CD4-positive, alpha-beta T cell treated with Interleukin-15 for 1 hour (primary cell): Measurements from ENCODE around the gene RHOC.

Source experiments
- DNase-seq: peaks from one replicate; pipeline ENCODE4 v3.0.0-alpha.2; 2020

RHOC gene

DNA sequence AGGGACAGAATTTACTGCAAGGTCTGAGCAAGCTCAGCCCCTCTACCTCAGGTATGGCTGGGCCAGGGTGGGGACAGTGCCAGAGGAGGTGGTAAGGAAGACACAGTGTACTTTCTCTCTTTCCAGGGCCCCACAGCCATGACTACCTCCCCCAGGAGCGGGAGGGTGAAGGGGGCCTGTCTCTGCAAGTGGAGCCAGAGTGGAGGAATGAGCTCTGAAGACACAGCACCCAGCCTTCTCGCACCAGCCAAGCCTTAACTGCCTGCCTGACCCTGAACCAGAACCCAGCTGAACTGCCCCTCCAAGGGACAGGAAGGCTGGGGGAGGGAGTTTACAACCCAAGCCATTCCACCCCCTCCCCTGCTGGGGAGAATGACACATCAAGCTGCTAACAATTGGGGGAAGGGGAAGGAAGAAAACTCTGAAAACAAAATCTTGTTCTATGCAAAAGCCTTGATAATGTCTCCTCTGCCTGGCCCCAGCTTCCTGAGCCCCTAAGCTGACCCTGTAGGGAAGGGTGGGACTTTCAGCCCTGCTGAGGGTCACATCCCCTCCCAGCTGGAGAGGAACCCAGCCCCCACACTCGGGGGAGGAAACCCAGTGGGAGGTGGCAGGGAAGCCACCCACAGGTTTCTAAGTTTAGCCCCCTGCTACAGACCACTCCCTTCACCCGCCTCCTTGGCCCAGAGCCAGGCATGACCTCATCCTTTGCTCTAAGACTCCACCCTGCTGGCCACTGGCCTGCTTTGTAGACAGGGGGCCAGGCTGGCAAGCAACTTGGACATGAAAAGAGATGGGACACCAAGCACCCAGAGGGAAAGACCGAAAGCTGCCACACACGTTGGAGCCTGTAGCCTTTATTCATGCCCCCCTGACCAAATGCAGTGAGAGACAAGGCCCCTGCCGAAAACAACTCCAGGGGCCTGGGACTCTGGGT is 6.4 kb downstream of the RHOC start:
- peak; percentile 84 for DNase-seq

DNA sequence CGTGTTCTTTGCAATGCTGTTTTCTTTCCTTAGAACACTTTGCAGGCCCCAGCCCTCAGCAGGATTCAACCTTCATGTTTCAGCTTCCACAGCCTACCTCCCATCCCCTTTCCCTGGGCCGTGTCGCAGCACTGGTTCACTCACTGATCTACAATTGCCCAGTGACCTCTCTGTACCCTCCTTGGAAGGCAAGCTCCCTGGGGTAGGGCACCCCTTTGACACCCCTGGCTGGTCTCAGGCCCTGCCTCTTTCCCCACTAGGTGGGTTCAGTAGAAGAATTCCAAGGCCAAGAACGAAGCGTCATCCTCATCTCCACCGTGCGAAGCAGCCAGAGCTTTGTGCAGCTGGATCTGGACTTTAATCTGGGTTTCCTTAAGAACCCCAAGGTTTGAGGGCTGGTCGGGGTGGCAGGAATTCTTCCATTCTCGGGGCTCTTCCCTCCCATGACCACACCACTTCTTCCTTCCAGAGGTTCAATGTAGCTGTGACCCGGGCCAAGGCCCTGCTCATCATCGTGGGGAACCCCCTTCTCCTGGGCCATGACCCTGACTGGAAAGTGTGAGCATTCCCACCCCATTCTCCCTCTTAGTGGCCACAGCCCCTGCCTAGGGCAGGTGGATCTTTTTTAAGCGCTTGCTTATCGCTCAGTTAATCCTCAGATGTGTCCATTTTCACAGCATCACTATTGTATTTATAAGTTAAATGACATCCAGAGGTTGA is 7.3 kb downstream of the RHOC start:
- DNase-seq = no peak

DNA sequence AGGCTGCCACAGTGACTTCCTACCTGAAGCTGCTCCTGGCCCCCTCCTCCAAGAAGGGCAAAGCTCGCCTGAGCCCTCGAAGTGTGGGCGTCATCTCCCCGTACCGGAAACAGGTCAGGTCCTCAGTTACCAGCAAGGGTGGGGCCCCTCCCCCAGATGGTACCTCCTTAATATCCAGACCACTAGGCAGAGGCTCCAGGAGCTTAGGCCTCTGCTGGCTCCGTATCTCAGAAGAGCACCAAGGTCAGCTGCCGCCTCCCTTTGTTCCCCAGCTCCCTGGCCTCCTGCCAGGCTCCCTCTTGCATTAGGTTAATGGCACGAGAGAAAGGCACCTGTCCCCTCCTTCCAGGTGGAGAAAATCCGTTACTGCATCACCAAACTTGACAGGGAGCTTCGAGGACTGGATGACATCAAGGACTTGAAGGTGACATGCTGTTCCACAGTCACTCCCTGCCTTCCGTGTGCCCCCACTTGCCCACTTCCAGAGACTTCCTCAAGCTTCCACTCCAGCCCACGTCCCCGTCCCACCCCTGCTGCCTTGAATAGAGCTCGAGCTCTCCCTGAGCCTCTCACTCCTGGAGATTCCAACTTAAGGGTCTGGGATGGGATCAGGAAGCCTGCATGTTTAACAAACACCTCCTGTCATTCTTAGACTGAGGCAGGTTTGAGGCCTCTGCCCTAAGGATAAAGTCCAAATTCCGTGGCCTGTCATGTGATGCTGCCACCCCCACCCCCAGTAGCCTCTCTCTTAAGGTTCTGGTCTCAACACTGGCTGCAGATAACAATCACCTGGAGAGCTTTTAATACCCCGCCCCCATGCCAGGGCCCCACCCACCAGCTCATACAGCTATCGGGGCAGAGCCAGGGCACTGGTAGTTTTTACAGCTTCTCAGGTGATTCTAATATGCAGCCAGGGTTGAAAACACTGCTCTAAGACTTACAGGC is 8.3 kb downstream of the RHOC start:
- DNase-seq = no peak

DNA sequence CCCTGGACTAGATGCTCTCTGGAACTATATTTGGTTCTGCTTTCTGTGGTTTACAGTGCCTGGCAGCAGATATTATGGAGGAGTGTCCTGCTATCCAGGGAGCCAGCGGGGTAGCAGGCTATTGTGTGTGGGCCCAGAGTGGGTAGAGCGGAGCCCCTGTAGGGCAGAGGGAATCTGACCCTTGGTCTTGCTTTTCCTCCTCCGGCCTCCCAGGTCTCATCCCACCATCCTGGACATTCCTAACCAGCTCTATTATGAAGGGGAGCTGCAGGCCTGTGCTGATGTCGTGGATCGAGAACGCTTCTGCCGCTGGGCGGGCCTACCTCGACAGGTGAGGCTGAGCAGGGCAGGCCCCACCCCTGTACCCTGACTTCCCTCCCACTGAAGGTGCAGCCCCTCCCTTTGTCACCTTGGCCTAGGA is 9.1 kb downstream of the RHOC start:
- DNase-seq = no peak

DNA sequence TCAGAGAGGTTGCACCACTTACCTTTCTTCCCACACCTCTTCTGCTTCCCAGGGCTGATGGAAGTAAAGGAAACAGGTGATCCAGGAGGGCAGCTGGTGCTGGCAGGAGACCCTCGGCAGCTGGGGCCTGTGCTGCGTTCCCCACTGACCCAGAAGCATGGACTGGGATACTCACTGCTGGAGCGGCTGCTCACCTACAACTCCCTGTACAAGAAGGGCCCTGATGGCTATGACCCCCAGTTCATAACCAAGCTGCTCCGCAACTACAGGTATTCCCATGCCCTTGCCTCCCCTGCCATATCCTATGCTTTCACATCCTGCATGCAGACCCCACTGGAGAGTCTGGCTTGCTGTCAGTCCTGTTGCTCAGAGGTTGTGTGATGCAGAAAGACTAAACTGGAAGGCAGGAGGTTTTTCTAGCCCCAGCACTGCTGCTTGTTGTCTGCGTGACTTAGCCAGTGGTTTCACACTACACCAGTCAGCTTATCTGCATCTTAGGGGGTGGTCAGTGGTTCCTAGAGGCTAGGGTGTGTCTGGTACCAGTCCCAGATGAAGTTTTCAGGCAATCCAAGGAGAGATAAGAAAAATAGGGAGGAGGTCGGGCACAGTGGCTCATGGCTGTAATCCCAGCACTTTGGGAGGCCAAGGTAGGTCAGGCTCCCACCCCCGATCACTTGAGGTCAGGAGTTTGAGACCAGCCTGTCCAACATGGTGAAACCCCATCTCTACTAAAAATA is 10.2 kb downstream of the RHOC start:
- DNase-seq = no peak

DNA sequence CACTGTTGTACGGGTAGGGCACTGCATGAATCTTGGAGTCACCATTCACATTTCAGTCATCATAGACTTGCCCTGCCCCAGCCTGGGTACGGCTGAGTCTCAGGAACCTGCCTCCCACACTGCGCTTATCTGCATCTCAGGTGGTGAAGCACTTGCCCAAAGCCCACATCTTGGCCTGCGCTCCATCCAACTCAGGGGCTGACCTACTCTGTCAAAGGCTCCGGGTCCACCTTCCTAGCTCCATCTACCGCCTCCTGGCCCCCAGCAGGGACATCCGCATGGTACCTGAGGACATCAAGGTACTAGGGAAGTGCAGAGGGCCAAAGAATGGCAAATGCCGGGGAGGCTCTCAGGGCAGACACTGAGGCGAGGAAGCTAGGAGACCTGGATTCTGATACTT is 11.7 kb downstream of the RHOC start:
- no peak for DNase-seq

DNA sequence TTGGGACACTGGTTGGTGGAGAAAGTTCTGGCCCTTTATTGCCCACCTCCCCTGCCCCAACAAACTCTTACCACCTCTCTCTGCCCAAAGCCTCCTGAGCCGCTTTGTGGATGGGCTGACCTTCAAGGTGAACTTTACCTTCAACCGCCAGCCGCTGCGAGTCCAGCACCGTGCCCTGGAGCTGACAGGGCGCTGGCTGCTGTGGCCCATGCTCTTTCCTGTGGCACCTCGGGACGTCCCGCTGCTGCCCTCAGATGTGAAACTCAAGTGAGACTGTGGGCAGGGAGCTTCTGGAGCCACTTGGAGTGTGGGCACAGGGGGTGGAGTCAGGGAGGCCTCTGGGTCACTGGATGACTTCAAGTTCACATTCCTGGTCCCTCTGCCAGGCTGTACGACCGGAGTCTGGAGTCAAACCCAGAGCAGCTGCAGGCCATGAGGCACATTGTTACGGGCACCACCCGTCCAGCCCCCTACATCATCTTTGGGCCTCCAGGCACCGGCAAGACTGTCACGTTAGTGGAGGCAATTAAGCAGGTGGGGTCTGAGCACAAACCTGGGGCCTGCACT is 12.5 kb downstream of the RHOC start:
- DNase-seq = no peak

DNA sequence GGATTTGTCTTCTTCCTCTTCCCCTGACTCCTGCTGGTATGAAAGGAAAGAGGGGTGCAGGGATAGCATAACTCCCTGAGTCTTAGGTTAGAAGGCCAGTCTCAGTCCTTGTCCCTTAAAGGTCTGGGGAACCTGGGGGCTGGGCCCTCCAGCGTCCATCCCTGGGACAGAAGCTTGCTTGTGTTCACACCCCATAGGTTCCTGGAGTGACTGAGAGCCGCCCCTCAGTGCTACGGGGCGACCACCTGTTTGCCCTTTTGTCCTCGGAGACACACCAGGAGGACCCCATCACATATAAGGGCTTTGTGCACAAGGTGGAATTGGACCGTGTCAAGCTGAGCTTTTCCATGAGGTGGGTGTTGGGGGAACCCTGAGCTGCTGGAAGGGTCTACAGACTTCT is 13.1 kb downstream of the RHOC start:
- DNase-seq = no peak

DNA sequence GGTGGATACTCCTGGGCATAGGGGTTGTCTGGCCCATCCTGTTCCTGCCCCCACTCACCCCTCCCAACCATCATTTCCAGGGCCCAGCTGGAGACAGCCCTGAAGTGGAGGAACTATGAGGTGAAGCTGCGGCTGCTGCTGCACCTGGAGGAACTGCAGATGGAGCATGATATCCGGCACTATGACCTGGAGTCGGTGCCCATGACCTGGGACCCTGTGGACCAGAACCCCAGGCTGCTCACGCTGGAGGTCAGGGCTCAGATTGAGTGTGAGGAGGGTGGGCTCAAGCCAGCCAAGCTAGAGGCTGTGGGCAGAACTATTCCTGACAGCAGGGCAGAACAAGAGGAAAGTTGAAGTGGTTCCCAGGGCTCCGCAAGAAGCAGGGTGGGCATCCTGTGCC is 14.2 kb downstream of the RHOC start:
- DNase-seq = no peak

DNA sequence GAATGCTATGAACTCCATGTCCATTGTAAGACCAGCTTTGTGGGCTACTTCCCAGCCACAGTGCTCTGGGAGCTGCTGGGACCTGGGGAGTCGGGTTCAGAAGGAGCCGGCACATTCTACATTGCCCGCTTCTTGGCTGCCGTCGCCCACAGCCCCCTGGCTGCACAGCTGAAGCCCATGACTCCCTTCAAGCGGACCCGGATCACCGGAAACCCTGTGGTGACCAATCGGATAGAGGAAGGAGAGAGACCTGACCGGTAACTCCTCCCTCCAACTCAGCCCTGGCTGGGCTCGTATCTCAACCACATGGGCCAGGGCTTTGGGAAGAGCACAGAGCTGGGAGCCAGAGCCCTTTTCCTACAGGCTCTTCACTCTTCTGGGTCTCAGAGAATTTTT is 17.1 kb downstream of the RHOC start:
- DNase-seq = no peak

DNA sequence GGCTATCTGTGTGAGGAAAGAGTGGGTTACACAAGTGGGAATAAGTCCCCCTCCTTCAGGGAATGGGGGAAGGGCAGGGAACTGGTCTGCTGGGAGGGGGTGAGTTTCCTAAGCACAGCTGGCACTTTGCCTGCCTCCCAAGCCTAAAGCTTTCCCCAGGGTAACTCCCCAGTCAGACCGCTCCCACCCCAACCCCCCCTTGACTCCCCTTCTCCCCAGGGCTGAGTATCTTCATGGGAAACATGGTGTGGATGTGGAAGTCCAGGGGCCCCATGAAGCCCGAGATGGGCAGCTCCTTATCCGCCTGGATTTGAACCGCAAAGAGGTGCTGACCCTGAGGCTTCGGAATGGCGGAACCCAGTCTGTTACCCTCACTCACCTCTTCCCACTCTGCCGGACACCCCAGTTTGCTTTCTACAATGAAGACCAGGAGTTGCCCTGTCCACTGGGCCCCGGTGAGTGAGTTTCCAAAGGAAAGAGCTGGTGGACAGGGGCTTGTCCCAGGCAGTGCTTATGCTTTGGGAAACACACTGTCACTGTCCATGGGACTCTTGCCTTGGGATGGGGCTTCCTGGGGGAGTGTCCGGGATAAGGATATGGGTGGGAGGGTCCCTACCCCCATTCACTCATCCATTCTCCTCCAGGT is 17.6 kb downstream of the RHOC start:
- no peak for DNase-seq

DNA sequence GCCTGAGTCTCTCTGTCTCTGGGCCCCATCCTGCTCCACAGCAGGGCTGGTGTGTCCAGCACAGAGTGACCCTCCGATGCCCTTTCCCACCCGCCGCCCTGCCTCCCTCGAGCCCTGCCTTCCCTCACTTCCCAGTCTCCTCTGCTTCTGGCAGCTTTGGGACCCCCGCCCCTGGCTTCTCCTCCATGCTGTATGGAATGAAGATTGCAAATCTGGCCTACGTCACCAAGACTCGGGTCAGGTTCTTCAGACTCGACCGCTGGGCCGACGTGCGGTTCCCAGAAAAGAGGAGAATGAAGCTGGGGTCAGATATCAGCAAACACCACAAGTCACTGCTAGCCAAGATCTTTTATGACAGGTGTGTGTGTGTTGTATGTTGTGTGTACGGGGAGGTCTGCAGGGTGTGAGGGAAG is 18.1 kb downstream of the RHOC start:
- no peak for DNase-seq

DNA sequence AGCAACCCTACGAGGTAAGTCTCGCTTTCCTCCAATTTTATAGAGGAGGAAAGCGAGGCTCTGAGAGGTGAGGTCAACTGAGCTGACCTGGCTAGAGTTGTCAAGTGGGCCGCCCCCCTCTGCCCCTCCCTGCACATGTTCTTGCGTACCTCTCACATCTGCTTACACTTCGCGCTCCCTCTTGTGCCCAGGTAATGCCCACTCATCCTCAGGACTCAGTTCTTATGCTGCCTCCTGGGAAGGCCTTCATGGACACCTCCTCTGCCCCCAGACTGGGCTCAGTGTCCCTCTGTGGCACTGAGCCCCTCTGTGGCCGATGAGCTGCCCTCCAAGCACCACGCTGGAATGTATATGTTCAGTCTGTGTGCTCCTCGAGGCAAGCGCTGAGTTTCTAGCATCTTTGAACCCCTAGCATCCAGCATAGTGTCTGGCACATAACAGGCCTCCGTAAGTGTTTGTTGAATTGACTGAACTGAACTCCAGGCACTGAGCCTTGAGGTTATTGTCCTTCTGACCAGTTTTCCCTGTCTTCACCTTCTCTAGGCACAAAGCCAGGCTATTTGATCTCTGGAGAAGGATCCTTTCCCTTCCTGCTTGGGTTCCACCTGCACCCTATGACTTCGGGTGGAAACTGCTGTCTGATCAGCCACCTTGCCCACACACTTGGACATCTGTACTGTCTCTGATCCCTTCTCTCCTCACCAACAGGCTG is 19.0 kb downstream of the RHOC start:
- DNase-seq = no peak

DNA sequence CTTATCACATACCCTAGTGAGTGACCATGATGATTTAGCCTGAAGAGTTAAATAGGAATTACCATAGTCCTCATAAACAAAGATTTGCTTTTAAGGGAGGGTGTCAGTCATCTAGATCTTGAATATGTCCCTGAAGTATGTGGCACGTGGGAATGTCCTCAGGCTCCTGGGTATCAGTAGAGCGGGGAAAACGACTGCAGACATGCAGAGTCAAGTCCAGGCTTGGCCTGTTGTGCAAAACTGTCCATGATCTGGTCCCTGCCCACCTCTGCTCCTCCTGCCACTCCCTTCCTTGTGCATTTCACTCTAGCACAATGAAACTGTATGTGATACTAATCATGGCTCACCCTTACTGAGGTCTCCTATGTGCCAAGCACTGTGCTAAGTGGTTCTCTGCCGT is 19.6 kb downstream of the RHOC start:
- no peak for DNase-seq

DNA sequence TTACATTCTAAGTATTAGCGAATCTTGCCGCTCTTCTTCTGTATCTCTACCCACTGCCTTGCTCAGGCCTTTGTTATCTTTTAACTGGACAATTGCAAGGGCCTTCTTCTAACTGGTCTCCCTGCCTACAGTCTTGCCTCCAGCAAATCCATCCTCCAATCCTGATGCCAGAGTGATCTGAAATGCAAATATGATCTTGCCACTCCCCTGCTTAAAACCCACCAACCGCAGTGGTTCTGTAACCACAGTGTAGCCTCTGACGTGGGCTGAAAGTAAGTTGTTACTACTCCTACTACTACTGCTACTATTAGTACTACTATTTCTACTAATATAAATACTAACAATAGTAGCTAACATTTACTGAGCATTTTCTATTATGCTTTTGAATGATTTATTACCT is 20.1 kb downstream of the RHOC start:
- no peak for DNase-seq

DNA sequence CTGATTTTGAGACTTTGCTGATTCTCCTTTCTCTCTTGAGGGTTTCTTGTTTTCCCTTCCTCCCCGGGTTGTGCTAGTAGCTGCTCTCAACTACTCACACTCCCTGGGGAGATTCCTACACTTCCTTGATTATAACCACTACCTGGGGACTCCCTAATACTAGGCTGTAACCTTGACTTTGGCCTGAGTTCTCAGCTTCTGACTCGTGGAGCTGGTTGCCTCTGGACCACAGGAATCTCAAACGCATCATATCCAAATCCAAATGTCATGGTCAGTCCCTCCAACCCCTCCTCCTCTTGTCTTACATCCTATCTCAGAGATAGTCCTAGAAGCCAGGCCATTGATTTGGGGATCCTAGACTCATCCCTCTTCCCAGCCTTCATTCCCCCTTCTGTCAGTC is 20.5 kb downstream of the RHOC start:
- no peak for DNase-seq

DNA sequence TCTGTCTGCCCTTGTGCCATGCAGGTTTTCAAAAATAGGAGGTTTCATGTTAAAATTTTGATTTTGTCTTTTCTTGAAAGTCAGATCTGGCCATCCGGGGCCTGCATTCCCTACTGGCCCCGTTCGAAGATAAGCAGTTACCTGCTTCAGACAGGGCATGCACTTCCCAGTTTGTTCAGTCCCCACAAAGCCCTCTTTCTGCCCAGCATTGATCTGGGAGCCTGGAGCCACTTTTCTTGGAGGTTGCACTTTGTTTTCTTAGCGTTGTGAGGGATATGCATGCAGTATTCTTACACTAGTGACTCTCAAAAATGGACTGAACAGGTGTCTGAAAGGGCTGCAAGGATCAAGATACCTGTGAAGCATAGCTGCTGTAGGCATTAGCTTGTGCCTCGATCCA is 21.0 kb downstream of the RHOC start:
- DNase-seq = no peak

DNA sequence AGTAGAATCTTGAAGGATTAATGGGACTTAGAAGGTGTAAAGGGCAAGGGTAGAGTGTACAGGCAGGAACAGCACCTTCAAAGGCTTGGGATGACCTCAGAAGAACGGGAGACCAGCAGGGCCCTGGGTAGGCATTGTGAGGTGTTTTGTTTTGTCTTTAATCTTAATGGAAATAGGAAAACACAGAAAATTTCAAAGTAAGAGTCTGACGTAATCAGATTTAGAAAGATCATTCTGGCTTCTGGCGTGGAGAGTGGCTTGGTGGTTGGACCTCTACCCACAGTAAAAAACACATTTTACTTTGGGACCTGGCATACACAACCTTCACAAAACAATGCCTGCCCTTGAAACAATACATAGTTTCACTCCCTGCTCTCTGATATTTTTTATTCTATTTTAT is 28.3 kb downstream of the RHOC start:
- DNase-seq = no peak

DNA sequence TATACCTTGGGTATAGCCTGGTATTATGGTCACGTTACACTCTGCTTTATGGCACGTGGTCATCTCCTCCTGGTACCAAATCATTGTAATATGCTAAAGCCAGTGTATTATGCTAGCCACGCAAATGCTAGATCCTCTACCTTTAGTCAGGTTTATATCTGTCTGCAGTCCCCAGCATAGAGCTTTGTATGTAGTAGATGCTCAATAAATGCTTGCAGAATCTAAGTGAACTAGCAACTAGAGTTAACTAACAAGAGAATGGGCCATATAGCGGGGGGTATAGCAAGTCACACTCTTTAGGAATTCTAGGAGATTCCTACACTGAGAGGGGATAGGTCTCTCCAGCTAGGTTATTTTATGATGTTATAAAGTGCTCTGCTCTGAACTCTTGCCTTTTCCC is 29.4 kb downstream of the RHOC start:
- DNase-seq = no peak

DNA sequence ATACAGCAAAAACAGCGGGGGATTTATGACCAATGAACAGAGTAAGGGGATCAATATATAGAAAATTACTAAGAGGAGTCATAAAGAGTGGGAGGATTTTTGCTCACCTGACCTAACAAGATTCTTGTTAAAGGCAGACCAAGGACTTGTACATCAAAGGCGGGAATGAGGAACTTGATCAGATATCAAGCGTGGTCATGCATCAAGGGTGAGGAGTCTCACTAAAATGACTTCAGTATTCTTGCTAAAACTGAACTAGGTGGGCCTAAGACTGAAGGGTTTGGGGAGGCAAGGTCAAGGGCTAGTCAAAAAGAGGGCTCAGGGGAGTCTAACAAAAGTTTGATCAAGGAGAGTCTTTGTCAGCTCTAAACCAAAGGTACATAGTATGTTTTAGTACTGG is 30.4 kb downstream of the RHOC start:
- DNase-seq = no peak
